Stimulated activated CD8-positive, alpha-beta memory T cell treated with anti-CD3 and anti-CD28 coated beads, Interleukin-7, amount 100 ng/mL, for 1 hour (primary cell): ENCODE results near the gene FHL5.
A peak's percentile ranks its signal among the peaks of the same experiment; 100 is the strongest.
"Not testable (repeated sequence)": the region's sequence is repeated elsewhere in the genome, so short reads cannot be mapped to it uniquely, and the experiment has no call there.

Source experiments
- DNase-seq, 2 donors: peaks; one replicate each; pipeline ENCODE4 v3.0.0-alpha.2; 2020; ENCODE audit warnings: low read depth in 2 of 2

The FHL5 gene, protein sequence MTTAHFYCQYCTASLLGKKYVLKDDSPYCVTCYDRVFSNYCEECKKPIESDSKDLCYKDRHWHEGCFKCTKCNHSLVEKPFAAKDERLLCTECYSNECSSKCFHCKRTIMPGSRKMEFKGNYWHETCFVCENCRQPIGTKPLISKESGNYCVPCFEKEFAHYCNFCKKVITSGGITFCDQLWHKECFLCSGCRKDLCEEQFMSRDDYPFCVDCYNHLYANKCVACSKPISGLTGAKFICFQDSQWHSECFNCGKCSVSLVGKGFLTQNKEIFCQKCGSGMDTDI

DNA sequence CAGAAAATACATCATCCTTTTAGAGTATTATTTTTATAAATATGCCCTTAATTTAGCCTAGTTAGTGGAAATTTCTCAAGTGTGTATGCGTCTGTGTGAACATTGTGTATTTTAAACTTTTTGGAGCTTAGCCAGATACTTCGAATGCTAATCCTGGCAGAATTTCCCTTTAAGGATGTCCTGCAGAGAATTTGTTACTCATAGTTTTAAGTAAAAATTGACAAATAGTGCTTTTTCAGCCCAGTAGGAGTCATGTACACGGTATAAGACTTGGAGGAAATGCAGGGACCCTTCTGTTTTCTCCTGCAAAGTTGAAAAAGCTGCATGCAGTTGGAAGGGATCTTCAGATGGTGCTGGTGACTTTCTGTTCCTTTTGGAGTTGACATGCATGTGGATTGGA, at the start of gene FHL5:
TSS of gene FHL5 (plus strand) at position 243 of the 400 bp plus-strand sequence. CDS start 40,486 bp downstream, outside the sequence.
- DNase-seq = no peak

DNA sequence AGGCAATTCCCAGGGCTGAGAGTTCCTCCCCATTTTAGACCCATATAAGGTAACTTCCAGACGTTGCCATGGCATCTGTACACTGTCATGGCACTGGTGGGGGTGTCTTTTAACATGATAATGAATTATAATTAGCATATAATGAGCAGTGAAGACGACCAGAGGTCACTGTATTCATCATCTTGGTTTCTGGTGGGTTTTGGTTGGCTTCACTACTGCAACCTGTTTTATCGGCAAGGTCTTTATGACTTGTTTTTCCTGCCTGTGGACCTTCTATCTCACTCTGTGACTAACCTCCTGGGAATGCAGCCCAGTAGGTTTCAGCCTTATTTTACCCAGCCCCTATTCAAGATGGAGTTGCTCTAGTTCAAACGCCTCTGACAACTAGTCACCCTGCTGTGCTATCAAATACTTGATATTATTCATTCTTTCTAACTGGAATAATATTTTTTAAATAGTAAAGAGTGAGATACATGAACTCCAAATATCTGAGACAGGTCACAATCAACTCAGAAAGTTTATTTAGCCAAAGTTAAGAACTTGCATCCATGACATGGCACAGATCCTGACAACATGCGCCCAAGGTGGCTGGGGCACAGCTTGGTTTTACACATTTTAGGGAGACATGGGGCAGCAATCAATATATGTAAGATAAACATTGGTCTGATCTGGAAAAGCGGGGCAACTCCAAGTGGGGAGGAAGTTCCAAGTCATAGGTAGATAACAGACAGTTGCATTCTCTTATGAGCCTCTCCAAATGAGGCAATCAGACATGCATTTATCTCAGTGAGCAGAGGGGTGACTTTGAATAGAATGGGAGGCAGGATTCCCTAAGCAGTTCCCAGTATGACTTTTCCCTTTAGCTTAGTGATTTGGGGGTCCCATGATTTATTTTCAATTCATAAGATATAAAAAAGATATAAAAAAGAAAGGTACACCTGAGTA, 42.5 kb upstream of the FHL5 start:
- DNase-seq = no peak

DNA sequence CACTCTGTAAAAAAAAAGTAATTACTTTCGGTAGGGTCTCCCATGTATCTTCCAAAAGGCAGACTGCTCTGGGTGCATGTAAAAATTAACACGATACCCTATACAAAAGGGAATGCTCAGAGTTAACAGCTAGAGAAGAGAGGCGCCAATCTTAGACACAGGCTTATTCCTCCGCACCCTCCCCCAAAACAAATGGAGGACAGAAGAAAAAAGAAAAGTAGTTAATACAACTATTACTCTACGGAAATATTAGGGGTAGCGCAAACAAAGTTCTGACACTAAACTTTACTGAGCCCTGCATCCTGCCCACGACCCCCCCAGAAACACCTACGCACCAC, 41.7 kb upstream of the FHL5 start:
- no peak for DNase-seq

DNA sequence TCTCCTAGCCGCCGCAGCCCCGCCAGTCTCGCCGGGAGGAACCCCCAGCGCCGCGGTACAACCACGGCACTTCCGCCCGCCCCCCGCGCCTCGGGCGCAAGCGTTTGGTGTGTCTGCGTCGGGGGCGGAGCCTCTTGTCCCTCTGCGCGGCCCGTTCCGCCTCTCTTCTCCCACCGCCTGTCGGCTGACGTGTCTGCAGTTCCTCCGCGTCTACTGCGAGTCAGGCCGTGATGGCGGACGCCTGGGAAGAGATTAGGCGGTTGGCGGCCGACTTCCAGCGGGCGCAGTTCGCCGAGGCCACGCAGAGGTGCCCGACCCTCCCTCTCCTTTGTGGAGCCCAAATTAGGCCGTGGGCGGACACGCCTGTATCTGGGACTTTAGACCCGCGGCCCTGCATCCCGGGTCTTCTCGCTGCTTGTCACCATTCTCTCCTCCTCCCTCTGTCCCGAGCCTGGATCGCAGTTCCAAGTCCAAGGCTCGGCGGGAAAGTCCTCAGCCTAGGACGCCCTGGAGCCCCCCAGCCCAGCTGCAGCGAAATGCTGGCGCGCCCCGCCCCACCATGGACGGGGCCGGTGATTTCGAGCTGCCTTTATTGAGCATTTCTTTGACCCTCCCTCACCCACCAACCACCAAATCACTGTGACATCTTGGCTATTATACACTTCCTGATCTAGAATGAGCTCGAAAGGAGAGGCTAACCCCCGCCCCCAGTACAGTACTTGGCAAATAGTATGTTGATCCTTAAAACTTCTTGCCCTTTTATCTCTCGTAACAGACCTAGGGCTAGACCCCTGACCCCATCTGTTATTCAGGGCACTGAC, 41.1 kb upstream of the FHL5 start, which contains the start of gene UFL1:
TSS of gene UFL1 (plus strand) at position 163 of the 821 bp plus-strand sequence. CDS start at position 231, 68 bp downstream.
- peak; percentile 87 to 90 for DNase-seq

DNA sequence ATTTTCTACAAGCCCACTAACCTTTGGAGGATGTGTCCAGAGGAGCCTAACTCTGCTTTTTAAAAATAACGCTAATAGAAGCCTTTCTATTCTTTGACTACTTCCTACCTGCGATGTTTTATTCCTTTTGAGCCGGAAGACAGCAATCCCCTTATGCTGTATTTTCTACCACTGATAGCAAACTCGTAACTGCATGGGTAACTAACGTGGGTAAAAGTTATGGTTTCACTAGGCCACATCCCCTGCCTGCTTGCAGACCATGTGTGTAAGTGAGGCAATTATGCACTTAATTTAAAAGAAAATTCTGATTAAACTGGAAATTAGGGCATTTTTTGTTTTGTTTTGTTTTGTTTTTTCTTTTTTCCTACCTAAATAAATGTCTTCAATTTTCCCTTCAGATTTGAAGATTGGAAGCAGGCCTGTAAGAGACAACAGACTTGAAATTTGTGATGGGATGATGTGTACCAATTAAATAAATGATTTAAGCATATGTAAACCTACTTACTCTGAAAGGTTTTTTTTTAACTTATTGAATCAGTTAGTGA, 40.4 kb upstream of the FHL5 start:
- DNase-seq = no peak

DNA sequence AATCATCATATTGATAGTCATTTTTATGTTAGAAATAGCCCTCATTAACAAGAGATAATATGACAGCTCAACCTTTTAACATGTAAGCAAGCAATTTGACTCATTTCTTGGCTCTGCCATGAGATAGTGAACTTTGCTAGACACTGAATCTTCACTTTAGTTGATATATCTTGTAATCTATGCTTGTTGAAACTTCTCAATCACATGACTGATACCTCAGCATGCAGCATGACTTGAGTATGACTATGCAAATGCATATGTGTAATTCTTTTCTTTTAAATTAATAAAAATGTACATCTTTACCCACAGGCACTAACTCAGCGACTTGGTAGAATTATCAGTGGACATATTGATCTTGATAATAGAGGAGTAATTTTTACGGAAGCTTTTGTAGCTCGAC, 34.7 kb upstream of the FHL5 start:
- DNase-seq = no peak

DNA sequence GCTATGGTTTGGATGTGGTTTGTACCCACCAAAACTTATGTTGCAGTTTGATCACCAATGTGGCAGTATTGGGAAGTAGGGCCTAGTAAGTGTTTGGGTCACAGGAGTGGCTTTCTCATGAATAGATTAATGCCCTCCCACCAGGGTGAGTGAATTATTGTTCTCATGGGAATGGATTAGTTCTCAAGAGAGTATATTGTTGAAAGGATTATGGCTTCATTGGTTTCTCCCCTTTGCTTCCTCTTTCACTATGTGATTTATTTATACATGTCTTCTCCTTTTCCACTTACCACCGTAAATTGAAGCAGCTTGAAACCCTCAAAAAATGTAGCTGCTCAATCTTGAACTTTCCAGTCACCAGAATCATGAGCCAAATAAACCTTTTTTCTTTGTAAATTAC, 30.5 kb upstream of the FHL5 start:
- no peak for DNase-seq

DNA sequence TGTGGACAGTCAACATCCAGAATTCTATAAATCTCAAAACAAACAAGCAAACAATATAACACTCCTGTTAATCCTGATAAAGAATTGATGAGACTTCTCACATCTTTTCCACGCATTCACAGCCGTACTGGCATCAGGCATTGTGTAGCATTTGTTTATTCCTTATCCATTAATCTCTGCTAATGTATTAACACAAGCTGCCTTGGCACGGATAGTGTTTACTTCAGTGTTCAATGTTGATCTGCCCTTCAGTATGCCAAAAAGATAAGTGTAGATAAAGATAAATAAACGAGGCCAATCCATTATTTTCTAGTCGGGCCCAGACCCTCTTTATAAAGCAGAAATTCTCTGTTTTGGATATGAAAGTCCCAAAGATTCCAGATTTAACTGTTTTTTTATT, 25.2 kb upstream of the FHL5 start:
- DNase-seq = no peak

DNA sequence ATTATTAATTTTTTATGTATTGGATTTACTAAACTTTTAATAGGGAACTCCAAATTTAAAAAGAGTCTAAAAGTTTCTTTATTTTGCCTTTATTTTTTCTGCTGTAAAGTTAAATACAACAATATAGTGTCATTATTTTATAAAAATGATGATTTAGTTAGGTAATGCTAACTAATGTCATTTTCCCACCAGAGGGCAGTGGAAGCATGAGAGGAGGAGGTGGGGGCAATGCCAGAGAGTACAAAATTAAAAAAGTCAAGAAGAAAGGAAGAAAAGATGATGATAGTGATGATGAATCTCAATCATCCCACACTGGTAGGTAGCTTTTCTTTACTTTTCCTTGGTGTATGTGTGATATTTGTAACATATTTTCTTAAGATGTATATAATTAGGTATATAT, 20.2 kb upstream of the FHL5 start:
- no peak for DNase-seq

DNA sequence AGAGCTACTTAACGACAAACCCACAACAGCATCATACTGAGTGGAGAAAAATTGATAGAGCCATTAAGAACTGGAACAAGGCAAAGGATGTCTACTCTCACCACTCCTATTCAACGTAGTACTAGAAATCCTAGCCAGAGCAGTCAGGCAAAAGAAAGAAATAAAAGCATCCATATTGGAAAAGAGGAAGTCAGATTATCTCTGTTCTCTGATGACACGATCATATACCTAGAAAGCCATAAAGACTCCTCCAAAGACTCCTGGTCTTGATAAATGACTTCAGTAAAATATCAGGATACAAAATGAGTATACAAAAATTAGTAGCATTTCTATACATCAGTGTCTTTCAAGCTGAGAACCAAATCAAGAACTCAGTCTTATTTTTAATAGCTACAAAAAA, 17.0 kb upstream of the FHL5 start:
- no peak for DNase-seq

DNA sequence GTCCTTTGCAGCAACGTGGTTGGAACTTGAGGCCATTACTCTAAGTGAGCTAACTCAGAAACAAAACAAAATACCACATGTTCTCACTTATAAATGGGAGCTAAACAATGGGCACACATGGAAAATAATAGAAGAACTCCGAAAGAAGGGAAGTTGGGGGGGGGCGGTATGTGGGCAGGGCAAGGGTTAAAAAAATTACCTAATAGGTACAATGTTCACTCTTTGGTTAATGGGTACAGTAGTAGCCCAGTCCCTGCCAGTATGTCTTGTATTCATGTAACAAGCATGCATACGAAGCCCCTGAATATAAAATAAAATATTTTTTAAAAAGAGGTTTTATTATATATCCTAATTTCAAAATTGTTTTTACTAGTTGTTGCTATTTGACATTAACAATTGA, 15.3 kb upstream of the FHL5 start:
- no peak for DNase-seq

DNA sequence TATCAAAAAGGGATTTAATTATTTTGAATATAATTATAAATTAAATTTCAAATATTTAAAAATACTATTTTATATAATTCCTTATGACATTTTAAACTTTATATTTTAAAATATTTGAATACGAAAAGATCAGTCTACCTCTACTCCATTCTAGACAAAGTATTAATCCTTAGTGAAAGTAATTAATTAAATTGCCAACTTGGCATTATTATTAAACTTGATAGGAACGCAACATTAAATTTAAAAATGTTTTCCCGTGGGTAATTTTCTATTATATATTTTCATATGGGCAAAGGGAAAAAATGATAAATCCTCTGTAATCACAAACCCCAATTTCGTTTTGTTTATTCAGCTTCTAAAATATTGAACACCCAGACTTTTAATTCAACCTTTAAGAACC, 8.4 kb upstream of the FHL5 start:
- no peak for DNase-seq

DNA sequence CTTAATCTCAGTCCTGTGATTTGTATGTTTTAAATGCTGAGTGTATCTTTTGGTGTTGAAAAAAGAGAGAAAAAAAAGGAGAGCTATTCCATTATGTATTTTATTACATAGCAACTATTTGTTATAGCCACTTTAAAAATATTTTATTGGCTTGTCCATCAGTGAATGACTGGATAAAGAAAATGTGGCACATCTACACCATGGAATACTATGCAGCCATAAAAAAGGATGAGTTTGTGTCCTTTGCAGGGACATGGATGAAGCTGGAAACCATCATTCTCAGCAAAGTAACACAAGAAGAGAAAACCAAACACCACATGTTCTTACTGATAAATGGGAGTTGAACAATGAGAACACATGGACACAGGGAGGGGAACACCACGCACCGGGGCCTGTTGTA, 3.2 kb upstream of the FHL5 start:
- DNase-seq = not testable (repeated sequence)

DNA sequence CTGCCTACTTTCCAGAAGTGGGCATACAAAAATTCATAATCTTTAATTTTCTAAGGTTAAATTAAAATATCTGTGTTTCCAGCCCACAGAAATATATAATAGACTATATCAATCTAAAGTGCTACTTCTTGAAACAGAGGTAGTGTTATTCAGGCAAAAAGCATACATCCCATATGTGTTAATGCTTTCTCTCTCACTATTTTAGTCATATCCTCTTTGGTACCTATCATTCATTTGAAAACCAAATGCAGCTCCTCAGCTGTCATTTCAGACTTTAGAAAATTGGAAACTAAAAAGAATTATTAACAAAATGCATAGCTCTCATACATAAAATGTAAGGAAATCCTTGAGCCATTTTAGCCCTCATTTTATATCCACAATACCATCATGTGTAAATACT, 925 bp downstream of the FHL5 start:
- no peak for DNase-seq

DNA sequence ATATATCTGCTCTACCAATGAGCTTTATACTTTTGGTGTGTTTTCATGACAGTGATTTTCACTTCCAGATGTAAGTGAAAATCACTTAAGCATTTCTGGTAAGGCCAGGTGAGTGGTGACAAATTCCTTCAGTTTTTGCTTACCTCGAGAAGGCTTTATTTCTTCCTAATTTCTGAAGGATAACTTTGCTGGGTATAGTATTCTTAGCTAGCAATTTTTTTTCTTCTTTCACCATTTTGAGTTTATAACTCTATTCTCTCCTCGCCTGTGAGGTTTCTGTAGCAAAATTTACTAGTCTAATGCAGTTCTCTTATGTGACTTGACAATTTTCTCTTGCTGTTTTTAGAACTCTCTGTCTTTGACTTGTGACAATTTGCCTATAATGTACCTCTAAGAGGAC, 7.1 kb downstream of the FHL5 start:
- DNase-seq = no peak

DNA sequence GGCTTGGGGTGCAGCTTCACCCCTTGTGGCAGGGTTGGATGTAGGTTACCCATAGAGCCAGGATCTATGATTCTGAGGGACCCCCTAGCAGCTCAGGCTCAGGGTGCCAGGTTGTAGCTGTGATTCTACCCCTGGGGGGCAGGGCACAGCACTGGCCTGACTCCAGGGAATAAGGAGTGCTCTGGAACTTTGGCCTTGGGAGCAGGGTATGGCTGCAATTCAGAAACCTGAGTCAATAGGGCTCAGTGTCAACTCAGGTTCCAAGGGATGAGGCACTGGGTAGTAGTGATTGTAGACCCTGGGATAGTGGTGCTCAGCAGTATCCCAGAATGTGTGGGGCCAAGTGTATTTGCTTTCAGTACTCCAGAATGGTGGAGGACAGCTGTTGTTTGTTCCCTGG, 8.6 kb downstream of the FHL5 start:
- no peak for DNase-seq

DNA sequence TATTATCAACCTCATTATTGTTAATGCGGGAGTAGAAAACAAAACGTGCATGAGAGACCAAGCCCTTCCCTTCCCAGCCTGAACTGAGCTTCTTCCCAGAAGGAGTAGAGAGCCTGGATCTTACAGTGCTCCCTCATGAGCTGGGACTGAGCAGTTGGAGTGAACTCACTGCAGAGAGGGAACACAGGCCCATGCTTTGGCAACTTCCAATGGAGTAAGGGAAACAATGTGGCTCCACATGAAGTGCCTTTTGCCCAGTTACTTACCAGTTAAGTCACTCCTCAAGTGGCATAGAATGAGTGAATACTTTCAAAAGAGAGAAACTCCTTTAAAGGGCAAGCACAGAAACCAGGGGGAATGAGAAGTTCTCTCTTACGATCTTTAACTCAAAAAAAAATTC, 12.4 kb downstream of the FHL5 start:
- no peak for DNase-seq

DNA sequence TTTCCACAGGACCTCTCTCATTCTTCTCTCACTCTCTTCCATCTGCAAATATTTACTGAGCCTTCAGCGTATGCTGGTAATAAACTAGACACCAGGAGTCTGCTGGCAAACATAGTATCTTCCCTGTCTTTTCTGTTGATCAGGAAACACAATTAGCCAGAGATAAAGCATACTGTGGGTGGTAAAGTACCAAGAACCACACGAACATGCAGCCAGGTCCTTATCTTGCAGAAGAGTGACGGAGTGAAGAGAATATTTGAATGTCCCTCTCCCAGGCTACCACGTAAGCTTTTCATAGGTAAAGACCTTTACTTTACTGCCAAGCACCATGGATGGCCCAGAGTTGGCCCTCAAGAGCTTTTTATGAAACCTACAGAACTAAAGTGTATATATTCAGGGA, 13.3 kb downstream of the FHL5 start:
- DNase-seq = no peak

DNA sequence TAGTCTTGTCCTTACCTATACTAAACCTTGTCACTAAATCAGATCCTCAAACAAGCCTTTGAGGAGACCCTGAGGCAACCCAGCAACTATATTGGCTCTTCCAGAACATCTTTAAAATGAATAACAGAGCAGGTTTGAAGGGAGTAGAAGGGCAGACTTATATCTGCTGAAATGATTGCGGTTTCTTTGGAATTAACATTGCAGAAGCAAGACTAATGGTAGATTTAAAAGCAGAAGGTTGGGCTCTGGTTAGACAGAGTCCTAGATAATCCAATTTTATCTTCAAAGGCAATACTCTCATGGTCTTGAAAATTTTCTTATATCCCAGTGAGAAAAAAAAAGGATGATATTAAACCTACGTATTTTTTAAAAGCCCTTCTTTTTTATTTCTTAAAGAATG, 19.1 kb downstream of the FHL5 start:
- DNase-seq = no peak

DNA sequence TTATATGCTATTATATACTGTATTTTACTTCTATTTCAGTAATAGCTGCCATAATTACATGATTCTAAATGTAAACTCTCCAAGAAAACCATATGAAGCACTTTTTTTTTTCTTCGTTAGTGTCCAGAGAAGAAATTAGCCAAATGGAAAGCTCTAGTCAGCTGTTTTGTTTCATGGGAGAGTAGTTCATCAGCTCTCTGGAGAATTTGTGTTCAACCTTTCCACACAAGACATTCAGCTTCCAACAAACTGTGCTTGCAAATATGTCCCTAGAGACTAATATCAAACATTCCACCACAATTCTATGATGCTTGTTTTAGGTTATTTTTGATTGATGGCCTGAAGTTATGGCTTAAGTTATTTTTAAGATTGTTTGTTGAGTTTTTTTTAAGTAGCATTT, 19.5 kb downstream of the FHL5 start:
- DNase-seq = no peak

DNA sequence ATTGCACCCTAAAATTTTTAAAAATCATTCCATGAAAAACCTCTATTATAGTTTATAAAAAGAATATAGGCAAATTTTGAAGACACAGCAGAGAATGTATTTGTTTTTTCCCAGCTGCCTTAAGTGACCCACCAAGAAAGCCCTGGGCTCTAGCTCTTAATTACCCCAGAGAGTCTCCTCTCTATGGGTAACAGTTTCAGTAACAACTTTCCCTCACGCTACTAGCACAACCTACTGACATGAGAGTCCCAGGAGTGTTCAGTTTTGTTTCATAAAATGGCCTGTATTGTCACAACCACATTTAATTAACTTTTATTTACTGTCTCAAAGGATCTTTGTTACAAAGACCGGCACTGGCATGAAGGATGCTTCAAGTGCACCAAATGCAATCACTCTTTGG, 41.5 kb downstream of the FHL5 start:
- DNase-seq = no peak

DNA sequence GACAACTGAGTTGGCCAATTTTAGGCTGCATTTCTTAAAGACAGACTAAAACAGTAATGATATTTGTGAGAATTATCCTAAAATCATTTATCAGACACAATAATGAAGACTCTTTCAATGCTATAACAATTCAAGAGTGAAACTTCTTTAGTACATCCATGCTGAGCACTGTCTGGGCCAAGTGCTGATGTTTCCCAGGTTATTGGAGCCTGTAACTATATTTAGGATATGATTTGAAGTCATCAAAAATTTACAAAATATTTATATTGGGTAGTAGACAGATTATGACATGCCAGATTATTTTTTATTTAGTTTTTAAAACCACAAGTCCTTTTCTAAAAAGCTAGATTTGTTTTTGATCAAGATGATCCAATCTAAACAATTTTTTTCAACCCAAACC, 45.1 kb downstream of the FHL5 start:
- no peak for DNase-seq
